Measurements from ENCODE around the gene LDB2. TPM values are rescaled to one million over a fixed set of nuclear protein-coding genes. Genes with fewer than 3 reads are reported as not detected.

LDB2 gene
- total and polyA plus RNA-seq, 2 experiments from 2014 or later = 48.6 to 80.1 TPM

DNA sequence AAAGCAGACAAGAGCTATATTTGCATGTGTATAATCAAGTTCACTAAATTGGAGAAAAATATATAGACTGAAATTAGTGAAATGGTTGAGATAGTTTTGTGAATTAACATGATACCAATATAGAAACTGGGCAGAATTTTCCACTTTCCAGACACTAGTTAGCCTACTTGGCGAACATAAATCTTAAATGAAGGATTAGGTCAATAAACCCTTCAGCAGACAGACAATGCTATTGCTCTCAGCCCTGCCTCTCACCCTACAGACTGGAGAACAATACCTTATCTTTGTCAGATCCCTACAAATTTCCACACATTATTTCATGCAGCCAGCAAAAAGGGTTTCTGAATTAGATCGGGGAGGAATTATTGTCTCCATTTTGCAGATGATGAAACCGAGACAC lies 435.8 kb downstream of the LDB2 start:
- DNase-seq (ENCODE audit: low spot score) (no peak), ATAC-seq (no peak)
- peaks cover 2% of the 10 kb centered on the region; the same call in 1 of the 3 replicates for H3K9me3 Mint-ChIP-seq
- peaks cover 2% of the 10 kb centered on the region for H3K27me3 Mint-ChIP-seq (ENCODE audit: insufficient read depth, low read depth, poor library complexity)
- Histone ChIP-seq H3K79me2 (replicated peaks; ENCODE audit: insufficient read depth) (no peaks in the 10 kb centered on the region), H3K4me2 (no peak overlapping the region), H3K27ac (ENCODE audit: low read depth) (no peak overlapping the region), H4K20me1 (replicated peaks; ENCODE audit: insufficient read depth) (no peaks in the 10 kb centered on the region), H3K9me2 (ENCODE audit: insufficient read depth) (no peaks in the 10 kb centered on the region; the same call in 1 of the 2 replicates), H3F3A (replicated peaks; ENCODE audit: low read depth) (no peaks in the 10 kb centered on the region), H2AFZ (no peak overlapping the region), H3K27me3 (ENCODE audit: insufficient read depth) (no peaks in the 10 kb centered on the region), H3K4me3 (no peak overlapping the region), H3K36me3 (ENCODE audit: insufficient read depth) (no peaks in the 10 kb centered on the region), H3K4me1 (ENCODE audit: insufficient read depth) (no peaks in the 10 kb centered on the region)
- no peak overlapping the region for H3K4me3 Mint-ChIP-seq
- TF ChIP-seq STAT1 (IDR thresholded peaks at IDR 0.05; ENCODE audit: unreplicated experiment) = no peak
- no peak for TF ChIP-seq EZH2 (IDR thresholded peaks at IDR 0.05; ENCODE audit: low read depth, unreplicated experiment)
- no peak for TF ChIP-seq ZNF114 (CRISPR knock-in tag; IDR thresholded peaks at IDR 0.05)
- no peak for TF ChIP-seq JUNB (IDR thresholded peaks at IDR 0.05; ENCODE audit: unreplicated experiment)
- no peak for TF ChIP-seq EZH2phosphoT487 (IDR thresholded peaks at IDR 0.05; ENCODE audit: unreplicated experiment)
- TF ChIP-seq, protein P1, sequence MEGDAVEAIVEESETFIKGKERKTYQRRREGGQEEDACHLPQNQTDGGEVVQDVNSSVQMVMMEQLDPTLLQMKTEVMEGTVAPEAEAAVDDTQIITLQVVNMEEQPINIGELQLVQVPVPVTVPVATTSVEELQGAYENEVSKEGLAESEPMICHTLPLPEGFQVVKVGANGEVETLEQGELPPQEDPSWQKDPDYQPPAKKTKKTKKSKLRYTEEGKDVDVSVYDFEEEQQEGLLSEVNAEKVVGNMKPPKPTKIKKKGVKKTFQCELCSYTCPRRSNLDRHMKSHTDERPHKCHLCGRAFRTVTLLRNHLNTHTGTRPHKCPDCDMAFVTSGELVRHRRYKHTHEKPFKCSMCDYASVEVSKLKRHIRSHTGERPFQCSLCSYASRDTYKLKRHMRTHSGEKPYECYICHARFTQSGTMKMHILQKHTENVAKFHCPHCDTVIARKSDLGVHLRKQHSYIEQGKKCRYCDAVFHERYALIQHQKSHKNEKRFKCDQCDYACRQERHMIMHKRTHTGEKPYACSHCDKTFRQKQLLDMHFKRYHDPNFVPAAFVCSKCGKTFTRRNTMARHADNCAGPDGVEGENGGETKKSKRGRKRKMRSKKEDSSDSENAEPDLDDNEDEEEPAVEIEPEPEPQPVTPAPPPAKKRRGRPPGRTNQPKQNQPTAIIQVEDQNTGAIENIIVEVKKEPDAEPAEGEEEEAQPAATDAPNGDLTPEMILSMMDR (conservative IDR thresholded peaks at IDR 0.05; ENCODE audit: low read depth in 2 of 2) = no peak
- TF ChIP-seq, protein P2, sequence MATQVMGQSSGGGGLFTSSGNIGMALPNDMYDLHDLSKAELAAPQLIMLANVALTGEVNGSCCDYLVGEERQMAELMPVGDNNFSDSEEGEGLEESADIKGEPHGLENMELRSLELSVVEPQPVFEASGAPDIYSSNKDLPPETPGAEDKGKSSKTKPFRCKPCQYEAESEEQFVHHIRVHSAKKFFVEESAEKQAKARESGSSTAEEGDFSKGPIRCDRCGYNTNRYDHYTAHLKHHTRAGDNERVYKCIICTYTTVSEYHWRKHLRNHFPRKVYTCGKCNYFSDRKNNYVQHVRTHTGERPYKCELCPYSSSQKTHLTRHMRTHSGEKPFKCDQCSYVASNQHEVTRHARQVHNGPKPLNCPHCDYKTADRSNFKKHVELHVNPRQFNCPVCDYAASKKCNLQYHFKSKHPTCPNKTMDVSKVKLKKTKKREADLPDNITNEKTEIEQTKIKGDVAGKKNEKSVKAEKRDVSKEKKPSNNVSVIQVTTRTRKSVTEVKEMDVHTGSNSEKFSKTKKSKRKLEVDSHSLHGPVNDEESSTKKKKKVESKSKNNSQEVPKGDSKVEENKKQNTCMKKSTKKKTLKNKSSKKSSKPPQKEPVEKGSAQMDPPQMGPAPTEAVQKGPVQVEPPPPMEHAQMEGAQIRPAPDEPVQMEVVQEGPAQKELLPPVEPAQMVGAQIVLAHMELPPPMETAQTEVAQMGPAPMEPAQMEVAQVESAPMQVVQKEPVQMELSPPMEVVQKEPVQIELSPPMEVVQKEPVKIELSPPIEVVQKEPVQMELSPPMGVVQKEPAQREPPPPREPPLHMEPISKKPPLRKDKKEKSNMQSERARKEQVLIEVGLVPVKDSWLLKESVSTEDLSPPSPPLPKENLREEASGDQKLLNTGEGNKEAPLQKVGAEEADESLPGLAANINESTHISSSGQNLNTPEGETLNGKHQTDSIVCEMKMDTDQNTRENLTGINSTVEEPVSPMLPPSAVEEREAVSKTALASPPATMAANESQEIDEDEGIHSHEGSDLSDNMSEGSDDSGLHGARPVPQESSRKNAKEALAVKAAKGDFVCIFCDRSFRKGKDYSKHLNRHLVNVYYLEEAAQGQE (IDR thresholded peaks at IDR 0.05; ENCODE audit: unreplicated experiment) = no peak
- no peak for TF ChIP-seq CREB1 (CRISPR knock-in tag; IDR thresholded peaks at IDR 0.05; ENCODE audit: low read depth)
- no peak for TF ChIP-seq ZNF331 (CRISPR knock-in tag; IDR thresholded peaks at IDR 0.05; ENCODE audit: low read depth)
- no peak for TF ChIP-seq ZNF462 (CRISPR knock-in tag; IDR thresholded peaks at IDR 0.05)
- TF ChIP-seq, protein P3, sequence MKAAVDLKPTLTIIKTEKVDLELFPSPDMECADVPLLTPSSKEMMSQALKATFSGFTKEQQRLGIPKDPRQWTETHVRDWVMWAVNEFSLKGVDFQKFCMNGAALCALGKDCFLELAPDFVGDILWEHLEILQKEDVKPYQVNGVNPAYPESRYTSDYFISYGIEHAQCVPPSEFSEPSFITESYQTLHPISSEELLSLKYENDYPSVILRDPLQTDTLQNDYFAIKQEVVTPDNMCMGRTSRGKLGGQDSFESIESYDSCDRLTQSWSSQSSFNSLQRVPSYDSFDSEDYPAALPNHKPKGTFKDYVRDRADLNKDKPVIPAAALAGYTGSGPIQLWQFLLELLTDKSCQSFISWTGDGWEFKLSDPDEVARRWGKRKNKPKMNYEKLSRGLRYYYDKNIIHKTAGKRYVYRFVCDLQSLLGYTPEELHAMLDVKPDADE (IDR thresholded peaks at IDR 0.05) = no peak
- H3K4me1 Mint-ChIP-seq = no peaks in the 10 kb centered on the region
- no peak overlapping the region for H3K27ac Mint-ChIP-seq
- no peaks in the 10 kb centered on the region for H3K36me3 Mint-ChIP-seq (ENCODE audit: low read depth)
